ENCODE measurements around the gene GID8.

DNA sequence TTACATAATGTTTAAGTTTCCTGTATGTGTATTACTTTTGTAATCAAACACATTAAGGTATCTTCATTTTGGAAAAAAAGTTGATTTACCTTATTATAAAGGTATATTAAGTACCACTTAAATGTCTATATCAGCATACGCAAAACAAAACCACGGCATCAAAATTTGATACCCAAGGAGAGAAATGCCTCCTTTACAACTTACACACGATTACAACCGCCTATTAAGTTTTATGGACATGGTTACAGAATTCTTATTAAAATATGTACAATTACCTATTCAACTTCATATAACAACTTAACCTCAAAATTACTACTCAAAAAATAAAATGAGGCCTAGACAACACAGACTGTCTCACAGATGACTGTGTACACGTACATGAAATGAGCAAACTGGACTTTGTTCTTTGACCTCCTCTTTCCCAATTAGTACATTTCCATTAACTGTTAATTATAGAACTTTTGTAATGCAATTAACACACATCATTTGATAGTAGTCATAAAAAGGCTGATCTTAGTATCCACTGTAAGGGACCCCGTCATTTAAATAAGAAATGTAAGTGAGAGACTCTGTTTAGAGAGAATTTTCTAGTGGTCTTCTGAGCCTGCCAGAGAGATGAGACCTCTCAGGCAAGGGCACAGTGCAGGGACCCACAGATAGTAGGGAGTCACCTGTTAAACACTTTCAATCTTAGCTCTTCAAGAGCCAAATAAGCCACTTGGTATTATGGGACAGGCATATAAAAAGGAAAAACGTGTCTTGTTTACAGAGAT is 14.1 kb upstream of the GID8 start:
- TF ChIP-seq, protein P1, sequence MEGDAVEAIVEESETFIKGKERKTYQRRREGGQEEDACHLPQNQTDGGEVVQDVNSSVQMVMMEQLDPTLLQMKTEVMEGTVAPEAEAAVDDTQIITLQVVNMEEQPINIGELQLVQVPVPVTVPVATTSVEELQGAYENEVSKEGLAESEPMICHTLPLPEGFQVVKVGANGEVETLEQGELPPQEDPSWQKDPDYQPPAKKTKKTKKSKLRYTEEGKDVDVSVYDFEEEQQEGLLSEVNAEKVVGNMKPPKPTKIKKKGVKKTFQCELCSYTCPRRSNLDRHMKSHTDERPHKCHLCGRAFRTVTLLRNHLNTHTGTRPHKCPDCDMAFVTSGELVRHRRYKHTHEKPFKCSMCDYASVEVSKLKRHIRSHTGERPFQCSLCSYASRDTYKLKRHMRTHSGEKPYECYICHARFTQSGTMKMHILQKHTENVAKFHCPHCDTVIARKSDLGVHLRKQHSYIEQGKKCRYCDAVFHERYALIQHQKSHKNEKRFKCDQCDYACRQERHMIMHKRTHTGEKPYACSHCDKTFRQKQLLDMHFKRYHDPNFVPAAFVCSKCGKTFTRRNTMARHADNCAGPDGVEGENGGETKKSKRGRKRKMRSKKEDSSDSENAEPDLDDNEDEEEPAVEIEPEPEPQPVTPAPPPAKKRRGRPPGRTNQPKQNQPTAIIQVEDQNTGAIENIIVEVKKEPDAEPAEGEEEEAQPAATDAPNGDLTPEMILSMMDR (IDR thresholded peaks at IDR 0.05): no peak
- no peak for TF ChIP-seq POLR2A (IDR thresholded peaks at IDR 0.05)
